HPDE6-E6E7 (cell line): ENCODE data around the gene PHLDB1.
"Not testable (repeated sequence)": the region's sequence is repeated elsewhere in the genome, so short reads cannot be mapped to it uniquely, and the experiment has no call there.

Source experiments
- DNase-seq: peaks from one replicate; pipeline ENCODE4 v3.0.0; 2011; ENCODE audit warnings: missing footprints; ENCODE audit errors: extremely low spot score

Gene PHLDB1

DNA sequence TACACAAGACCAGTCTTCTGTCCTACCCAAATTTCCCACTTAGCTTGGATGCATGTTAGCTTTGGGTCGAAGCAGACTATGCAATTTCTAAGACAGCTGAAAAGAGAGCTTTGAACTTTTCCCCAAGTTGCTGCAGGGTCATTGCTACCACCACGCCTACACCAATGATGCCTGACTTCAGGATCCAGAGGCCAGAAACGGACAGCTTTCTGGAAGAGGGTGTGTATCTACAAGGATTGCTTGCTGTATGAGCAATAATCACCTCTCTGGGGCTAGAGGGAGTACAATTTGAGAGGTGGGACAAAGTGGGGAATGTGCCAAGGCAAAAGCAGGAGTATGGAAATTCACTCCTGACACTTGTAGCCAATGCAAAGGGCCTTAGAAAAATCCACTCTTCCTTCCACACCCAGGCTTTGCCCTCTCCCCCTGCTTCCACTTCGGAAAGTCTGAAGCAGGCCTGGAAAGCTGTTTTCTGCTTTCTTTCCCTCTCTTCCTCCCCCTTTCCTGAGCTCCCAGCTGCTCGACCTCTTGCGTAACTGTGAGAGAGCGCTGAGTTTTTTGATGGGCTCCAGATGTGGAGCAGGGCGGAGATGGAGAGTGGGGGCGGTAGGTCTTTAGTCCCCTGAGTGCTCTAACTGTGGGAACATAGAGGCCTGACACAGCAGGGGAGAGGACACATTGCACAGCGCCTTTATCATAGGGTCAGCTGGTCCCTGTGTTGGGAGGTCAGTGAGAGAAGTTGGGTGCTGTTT is 2.1 kb upstream of the PHLDB1 start:
- DNase-seq = no peak

DNA sequence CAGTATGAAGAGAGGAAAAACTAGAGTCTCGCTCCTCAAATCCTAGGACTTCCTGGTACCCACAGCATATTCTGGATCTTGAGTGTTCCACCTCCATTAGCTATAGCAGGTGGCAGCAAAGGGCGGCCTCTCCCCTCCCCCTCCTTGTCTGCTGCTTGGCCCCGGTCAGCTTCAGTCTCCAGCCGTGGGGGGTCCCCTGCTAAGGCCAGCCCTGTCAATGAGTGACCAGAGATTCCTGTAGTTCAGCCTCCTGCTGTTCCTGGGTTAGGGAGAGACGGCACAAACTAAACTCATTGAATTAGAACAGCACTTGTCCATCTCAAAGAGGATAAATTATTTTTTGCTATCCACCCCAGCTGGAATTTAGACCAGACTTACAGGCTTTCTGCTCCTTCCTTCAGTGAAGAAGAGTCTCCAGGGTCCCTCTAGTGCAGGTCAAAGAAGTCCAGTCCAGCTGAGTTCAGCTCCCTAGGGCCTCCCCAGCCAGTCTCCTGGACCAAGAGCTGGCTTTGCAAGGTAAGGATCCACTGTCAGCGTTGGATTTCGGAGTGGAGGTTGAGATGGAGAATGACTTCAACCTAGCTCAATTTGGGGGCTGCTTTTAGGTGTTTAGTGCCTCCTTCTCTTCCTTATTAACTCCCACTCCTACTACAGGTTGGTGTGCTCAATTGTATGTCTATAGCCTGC is 1.1 kb upstream of the PHLDB1 start:
- DNase-seq = no peak

DNA sequence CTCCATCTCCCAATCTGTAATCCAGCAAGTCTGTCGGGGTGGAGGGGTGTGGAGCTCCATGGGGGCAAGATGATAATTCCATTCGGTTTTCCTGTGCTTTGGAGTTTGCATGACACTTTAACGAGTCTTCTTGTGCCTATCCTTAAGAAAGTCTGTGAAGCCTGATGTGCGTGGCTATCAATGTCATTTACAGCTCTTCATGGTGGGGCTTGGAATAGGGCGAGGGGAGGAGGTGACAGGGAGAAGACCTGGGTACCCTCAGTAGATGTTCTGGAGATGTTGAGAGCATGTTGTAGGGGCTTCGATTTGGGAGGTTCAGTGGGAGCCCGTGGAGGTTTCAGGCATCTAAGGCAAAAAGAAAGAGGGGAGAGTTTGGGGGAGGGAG is 579 bp upstream of the PHLDB1 start:
- DNase-seq = no peak

DNA sequence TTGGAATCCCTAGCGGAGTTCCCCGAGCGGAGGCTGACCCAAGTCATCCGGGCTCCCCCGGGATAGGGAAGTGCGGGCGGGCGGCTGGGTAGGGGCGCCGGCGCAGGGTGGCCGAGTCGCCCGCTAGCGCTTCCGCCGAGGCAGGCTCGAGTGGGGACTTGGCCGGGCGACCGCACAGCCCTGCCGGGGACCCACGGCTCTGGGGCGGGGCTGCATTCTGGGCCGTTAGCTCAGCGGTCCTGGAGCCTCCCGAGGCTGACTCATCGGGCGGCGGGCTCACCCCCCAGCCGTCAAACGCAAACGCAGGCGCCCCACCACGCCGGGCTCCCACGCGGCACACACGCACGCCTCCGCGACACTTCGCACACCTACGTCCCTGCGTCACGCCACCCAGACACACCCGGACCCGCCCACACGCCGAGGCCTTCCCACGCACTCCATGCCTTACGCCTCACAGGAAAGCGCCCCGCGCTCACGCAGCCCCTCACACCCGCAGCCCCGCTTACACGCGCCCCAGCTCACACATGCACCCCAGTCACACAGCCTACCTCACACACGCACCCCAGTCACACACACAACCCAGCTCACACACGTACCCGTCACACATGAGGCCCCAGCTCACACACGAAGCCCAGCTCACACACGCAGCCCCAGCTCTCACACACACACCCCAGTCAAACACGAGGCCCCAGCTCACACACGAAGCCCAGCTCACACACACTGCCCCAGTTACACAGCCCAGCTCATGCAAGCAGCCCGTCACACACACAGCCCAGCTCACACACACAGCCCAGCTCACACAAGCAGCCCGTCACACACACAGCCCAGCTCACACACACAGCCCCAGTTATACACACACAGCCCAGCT is 1.2 kb downstream of the PHLDB1 start:
- no peak for DNase-seq

DNA sequence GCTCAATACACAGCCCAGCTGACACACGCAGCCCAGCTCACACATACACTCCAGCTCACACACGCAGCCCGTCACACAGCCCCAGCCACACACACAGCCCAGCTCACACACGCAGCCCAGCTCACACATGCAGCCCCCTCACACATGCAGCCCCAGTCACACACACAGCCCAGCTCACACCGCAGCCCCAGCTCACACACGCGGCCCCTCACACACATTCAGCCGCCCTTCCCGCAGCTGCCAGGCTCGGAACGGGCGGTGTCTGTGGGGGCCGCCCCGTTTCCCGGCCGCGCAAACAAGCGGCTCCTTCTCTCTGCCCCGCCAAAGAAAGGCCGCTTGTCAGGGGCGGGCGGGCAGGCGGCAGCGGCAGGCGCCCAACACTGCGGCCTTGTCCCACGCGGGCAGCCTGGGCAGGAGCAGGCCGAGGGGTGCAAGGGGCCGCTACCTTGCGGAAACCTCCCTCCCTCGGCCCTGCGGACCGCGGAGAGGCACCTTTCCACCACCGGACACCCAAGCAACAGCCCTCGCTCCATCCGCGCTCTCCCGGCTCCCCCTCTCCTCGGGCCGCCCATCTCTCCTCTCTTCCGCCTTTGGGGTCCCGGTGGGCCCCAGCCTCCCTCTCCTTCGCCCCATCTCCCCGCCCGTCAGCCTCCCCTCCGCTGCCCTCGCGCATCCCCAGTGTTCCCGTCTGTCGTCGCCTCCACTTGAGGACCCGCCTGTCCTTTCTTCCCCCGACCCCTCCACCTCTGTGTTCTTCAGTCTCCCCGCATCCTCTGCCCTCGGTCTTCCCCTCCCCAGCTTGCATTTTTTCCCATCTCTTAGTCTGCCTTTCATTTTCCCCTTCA is 2.2 kb downstream of the PHLDB1 start:
- DNase-seq = no peak

DNA sequence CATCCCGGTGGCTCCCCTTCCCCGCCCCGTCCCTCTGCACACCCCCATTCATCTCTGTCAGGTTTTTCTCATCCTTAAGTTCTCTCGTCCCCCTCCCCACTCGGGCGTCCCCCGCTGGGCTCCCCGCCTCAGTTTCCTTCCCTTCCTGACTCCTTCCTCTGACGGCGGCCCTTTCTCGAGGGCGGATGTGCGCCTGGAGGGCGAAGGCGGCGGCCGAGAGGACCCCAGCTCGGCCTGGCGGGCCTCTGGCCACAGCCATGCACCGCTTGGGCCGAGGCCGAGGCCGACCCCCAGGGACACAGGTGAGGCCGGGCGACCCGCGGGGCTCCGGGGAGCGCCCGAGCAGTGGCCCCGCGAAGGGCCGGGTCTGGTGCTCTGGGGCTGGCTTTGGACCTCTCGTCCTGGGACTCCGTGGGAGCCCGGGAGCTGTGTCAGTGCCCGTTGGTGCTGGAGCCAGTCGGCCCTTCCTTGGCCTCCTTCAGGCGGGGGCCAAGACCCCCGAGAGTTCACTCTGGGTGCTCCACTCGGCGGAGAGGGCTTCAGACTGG is 2.9 kb downstream of the PHLDB1 start:
- DNase-seq = no peak

DNA sequence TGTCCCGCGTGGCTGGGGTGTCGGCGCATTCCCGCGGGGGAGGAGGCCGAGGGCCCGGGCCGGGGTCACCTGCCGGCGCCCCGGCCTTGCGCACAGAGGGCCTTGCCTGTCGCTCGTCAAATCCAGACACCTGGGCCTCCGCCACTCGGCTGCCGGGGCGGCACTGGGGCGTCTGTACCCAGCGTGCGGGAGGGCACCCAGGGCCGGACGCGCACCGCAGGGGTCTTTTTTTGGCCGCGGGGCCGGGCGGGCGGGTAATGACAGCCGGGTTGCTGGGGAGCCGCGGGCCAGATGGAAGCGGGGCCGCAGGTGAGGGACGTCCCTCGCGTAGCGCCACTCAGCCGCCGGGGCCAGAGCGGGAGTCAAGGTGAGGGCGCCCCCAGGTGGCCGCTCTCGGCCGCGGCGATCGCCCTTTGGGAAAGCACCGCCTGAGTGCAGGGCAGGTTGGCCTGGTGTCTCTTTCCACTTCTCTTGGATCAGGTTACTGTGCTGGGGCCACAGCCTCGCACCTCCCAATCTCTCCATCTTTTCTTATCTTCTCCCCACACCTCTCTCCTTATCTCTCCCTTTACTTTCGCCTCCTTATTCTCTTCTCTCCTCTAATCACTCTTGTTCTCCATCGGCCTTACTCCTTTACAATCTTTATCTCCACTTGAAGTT is 3.5 kb downstream of the PHLDB1 start:
- DNase-seq = no peak

DNA sequence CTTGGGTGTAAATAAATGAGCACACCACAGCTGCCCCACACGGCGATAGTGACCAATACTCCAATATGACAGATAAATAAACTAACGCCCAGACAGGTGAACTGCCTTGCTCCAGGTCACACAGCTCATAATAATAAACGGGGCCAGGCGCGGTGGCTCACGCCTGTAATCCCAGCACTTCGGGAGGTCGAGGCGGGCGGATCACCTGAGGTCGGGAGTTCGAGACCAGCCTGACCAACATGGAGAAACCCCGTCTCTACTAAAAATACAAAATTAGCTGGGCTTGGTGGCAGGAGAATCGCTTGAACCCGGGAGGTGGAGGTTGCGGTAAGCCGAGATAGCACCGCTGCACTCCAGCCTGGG is 4.0 kb downstream of the PHLDB1 start:
- DNase-seq = not testable (repeated sequence)

DNA sequence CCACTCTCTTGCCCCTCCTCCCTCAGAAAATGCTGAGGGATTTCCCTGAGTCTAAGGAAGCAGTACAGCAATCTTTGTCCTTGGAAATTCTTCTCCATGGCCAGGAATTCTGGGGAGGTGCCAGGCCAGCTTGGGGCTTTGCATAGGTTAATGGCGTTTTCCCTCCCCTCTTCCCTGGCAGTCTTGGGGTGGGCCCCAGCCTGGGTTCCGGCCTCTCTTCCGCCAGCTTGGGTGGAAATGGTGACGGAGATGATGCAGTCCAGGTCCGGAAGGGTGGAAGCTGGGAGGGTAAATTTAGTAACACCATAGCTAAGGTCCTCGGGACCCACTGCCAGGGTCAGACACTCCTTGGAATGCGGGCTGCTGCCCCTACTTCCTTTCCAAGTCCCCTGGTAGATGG is 5.0 kb downstream of the PHLDB1 start:
- DNase-seq = no peak

DNA sequence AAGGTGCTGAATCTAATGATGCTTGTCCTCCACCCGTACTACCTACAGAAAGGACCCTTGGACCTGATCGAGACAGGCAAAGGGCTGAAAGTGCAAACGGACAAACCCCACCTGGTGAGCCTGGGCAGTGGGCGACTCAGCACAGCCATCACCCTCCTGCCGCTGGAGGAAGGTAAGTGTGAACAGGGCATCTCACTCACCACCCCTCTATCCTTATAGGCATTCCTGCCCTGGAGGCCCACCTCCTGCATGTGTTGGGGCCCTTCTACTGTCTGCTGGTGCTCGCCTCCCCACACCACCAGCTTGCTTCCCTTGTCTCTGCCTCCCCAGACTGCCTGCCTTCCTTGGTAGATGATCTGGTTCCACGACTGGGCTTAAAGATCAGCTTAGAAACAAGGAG is 7.1 kb downstream of the PHLDB1 start:
- DNase-seq = no peak

DNA sequence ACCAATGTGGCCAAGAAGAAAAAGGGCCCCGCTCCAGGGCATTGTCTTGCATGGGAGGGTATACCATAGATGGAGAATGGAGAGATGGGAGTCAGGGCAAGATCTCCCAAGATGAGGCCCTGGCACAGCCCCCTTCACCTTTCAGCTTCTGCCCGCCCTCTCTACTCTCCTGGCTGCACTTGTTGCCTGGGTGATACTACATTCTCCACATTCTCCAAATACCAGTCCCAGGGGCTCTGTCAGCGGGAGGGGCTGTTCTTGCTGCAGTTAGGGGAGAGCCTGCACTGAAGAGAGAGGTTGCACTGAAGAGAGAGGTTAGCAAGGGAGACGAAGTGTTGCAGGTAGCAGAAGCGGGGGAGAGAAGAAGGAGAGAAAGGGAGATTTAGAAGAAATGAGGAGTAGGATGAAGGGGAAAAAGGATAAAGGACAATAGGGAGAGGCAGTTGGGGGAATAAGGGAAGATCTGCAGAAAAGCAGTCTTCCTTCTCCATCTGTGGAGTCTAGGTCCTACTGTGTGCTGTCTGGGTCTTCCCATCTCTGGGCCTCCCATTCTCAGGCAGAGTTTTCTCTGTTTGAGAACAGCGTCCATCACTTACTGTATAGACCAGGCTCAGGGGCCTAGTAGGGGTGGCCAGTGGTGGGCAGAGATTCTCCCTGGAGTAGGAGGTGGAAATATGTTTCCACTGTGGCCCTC is 8.0 kb downstream of the PHLDB1 start:
- no peak for DNase-seq

DNA sequence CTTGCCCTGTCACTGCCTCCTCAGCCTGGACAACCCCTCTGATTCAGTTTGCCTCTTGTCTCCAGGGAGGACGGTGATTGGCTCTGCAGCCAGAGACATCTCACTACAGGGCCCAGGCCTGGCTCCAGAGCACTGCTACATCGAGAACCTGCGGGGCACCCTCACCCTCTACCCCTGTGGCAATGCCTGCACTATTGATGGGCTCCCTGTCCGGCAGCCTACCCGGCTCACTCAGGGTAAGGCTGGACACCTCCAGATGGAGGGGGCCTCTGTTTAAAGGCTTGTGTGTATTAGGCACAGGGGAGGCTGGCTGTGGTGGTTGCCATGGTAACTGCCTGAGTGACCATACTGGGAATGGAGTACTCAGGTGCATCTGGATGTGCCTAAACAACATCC is 8.6 kb downstream of the PHLDB1 start:
- DNase-seq = no peak

DNA sequence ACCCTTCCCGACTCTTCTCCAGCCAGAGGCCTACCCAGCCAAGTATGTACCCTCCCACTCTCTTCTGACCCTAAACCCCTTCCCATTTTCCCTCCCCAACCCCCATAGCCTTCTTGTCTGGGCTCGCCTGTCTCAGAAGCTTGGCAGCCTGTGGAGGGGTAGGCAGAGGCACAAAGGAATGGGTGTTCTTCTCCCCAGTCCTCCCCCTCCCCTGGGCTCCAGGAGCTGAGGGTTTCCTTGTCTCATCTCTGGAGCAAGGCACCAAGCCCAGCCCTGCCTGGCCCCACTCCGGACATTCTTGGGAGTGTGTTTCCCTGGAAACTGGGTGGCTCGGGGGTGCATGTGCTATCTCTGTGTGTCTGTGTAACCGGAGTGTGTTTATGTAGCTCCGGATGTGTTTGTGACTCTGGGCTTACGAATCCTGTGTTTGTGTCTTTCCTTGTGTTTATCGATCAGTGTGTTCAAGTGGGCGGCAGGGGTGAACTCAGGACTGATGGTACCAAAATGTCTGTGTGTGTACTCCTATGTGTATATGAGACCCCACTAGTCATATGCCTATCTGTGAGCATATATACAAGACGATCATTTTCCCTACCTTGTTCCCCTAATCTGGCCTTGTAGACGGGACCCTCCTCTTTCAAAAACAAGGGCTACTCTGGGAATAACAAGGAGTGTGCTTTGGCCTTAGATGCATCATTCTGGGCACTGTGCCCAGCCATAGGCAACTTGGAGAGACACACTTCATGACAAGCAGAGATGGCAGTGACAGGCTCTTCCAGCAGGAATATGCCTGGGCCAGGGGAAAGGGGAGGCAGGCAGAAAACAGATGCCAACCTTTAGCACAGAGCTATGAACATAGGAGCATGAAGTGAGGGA is 10.9 kb downstream of the PHLDB1 start:
- DNase-seq = no peak

DNA sequence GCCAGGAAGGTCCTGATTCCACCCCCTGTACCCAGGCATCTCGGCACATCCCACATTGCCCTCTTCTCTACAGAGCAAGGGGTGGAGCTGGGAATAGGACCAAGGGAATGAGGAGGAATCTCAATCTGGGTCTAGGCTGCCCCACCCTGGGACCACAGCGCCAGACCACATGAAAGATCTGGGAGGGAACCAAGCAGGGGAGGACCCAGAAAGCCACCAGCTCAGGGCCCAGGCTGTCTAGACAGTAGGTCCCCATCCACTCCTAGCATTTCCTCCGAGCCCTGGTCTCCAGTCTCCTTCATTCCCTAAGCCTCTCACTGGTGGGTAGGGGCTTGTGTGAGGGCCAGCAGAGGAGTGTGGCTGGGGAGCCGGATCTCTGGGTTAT is 11.6 kb downstream of the PHLDB1 start:
- no peak for DNase-seq

DNA sequence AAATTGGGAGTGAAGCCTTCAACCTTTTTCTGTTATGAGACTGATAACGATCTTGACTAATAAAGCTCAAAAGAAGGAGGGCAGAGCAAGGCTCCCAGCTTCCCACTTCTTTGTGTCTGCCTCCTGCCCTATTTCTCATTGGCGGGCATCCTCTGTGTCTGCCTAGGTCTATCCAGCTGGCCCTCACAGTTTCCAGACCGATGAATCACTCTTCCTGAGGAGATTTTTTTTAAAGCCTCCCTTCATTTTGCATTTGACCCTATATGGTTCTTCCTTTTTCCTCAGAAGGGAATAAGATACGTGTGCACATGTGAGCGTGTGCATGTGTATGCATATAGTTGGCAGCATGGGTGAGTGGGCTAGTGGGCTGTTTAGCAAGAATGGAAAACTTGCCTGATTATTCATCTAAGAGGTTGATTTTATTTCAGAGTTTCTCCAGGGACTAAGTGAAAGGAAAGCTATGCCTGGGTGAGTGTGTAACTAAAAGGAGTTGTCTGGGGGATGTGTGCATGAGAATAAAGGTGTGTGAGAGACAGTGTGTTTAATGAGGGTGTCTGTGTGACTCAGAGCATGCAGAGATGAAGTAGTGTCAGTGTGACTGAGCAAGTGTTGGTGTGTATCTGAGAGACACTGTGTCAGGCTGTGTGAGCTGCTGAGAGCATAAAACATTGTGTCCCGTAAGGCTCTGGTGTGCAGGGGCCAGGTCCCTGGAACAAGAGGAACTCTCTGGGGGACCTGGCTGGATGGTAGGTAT is 12.2 kb downstream of the PHLDB1 start:
- DNase-seq = peak; percentile 60

DNA sequence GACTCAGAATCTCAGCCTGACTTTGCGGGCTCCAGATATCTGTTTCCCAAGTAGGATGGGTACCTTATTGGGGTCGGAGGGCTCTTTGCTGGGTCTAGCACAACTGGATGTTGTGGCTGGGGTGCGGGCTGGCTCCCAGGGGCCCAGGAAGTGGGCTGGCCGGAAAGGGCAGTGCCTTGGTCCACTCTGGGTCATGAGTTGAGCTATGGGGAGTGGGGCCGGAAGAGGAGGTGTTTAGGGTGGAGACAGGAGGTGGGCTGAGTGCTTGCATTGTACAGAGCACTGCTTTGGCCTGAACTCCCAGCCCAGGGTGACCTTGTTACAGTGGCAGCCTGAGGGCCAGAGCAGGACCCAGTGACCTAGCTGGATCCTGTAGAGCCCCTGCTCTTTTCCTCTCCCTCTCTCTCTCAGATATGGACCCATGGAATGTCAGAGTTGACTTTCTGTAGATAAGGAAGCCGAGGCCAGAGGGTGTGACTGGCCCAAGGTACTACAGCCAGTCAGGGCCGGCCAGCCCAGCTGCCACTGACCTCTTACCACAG is 13.2 kb downstream of the PHLDB1 start:
- no peak for DNase-seq

DNA sequence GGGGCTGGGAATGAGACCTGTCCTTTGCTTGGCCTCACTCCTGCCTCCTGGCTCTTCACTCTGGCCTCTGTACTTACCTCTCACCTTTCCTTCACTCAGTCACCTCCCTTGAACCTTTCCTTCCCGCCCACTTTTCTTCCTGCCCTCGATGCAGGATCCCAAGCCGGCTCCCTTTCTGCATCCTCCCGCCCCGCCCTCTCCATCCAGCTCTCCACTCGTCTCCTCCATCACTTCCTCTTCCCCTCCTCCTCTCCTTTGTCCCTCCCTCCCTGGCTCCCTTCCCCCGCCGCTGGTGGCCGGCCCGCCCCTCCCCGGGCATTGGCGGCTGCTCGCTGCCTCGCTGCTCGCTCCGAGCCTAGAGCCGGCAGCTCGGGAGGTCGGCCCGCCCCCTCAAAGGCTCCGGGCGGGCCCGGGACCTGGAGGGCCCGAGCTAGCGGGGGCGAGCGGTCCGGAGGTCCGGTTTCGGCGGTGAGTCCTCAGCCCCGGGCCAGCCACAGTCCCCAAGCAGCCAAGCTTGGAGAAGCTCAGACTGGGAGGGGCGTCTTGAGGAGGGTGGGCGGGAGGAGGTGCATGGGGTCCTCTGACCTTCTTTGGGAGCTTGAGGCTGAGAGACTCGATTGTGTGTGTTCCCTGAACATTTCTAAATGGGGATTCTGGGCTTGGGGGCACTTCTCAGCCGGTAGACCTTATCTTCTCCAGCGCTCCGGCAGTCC is 13.8 kb downstream of the PHLDB1 start:
- DNase-seq = peak; percentile 62
